Jurkat, Clone E6-1 (cell line): Measurements from ENCODE around the gene CYFIP1.

Experiments used
- DNase-seq: peaks from one replicate; pipeline ENCODE4 v3.0.0-alpha.2; 2011; ENCODE audit warnings: low read depth, low spot score
- H3K4me3 ChIP-seq: 2 replicates; pipeline ENCODE4 v1.5.1; 2011; ENCODE audit warnings: mild to moderate bottlenecking, low read length, control low read depth, moderate library complexity

Gene CYFIP1

DNA sequence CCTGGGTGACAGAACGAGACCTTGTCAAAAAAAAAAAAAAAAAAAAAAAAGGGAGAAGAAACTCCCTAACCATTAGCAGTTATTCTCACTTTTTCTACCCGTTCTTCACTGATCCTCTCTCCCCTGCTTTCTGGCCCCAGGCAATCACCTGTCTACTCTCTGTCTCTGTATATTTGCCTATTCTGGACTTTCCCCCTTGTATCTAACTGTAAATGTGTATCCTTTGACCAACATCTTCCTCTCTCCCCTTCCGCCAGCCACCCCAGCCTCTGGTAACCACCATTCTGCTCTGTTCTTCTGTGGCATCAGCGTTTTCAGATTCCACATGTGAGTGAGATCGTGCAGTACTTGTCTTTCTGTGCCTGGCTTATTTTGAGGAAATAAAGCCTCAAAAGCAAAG is 6.9 kb downstream of the CYFIP1 start:
- no peak overlapping the region for H3K4me3 ChIP-seq
- DNase-seq, result no peak

DNA sequence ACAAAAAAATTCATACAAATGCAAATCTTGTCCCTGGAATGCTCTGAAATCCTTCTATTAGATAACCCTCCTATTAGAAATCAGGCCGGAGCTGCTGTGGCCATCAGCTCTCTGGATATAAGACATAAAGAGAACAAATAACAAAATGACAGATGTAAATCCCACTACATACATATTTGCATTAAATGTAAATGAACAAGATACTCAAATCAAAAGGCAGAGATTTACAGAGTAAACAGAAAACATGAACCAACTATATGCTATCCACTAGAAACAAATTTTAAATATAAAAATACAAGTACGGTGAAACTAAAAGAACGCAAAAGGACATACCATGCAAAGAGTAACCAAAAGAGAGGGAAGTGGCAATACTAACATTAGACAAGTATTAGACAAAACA is 10.7 kb downstream of the CYFIP1 start:
- DNase-seq, result no peak
- no peak overlapping the region for H3K4me3 ChIP-seq

DNA sequence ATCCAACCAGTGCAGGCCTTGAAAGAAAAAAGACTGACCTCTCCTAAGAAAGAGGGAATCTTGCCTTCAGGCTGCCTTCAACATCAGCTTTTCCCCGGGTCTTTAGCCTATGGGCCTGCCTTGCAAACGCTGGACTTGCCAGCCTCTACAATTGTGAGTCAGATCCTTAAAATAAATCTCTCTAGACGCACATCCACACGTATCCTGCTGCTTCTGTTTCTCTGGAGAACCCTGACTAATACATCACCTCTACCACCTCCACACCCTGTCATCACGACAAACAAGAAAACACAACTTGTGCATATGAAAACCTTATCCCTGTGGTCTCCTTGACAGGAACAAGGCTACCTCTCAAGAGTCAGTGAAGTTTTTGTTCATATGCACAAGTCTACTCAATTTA is 11.8 kb downstream of the CYFIP1 start:
- H3K4me3 ChIP-seq, result no peak overlapping the region
- no peak for DNase-seq

DNA sequence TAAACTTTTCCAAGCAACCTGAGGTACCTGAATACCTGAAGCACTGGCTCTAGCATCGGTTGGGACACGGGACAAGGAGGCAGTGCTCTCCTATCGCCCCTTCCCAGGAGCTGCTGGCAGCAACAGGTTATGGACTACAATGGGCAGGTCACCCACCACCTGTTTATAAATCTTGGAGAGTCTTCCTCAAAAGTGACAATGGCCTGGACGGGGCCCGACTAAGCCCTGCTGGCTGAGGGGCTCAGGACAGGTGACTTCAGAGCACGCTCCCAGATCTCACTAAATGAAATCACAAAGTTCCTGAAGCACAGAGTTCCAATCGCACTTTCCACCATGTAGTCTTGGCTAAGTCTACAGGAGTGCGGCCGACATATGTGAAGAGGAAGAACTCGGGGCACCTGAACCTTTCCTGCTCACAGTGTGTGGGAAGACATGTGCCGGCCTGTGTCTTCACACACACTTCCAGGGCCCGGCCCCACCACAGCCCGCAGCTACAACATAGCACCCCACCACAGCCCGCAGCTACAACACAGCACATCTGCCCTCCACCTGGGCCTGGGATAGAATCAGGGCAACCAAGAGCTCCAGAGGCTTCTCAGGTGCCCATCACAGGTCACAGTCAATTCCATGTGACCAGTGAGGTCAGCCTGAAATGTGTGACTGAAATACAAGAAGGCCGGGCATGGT is 12.9 kb downstream of the CYFIP1 start:
- no peak for DNase-seq
- H3K4me3 ChIP-seq, result no peak overlapping the region

DNA sequence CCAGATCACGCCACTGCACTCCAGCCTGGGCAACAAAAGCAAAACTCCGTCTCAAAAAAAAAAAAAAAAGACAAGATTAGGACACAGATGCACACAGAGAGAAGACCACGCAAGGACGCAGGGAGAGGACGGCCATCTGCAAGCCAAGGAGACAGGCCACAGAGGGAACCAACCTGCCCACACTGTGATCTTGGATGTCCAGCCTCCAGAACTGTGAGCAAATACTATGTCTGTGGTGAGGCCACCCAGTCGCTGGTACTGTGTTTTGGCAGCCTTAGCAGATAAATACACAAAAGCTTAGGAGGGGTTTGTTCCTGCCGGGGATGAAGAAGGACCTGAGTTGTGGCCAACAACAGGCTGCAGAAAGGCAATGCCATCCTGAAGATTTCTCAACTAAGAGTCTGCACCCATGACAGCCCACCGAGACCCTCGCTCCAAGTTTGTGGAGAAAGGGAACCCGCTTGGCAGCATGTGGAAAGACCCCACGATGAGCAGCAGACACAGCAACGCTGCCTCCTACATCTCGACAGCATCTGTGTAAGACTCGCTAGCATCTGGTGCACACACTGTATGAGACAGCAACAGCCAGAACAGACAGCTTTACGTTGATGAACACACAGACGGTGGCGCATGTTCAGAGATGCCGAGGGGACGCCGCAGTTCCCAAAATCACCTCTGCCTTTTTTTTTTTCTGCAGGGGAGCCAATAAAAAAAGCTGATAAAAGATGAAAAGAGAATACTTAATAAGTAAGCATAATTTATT is 13.7 kb downstream of the CYFIP1 start:
- no peak for DNase-seq
- no peak overlapping the region for H3K4me3 ChIP-seq

DNA sequence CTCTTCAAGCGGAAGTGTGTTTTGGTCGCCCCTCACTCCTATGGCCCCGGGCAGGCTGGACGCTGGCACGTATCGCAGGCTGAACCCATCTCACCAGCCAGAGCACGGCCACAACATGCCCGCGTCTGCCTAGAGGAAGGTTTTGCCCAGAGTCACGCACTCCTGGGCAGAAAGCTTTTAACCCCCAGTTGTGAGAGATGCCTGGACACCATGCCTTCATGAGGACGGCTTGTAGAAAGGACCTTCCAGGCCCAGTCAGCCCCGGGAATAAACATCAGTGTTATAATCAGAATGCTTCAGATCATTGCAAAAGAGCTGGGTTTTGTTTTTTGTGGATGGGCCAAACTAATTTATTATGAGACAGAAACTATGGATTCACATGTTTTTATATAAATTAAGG is 16.5 kb downstream of the CYFIP1 start:
- DNase-seq, result no peak
- no peak overlapping the region for H3K4me3 ChIP-seq

DNA sequence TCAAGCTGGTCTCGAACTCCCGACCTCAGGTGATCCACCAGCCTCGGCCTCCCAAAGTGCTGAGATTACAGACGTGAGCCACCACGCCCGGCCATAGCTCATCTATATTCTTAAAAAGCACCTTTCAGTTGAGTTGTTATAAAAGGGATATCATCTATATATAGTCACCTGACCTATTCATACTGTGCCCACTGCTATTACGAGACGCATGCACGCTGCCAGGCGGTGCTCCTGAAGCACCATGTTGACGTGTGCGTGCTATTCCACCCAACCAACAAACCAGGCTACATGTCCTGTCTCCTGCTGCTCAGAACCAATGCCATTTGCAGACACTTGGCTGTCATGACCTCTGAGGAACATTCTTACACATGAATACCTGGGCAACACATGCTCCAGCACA is 17.6 kb downstream of the CYFIP1 start:
- no peak for DNase-seq
- no peak overlapping the region for H3K4me3 ChIP-seq

DNA sequence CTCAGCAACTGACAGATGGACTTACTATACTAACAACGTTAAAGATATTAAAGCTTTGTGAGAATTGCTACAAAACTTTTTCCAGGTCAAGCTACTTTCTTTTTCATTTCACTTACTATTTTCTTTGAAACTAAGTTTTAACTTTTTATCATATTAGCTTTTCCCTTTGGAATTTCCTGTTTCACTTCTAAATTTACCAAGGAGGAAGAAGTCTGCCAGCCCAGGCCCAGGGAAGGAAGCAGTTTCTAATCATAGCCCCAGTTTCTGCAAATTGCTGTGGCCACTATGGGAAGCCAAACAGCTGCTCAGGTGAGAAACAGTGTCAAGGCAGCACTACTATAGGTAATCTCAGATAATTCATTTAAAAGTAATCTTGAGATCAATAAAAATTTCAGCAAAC is 18.4 kb downstream of the CYFIP1 start:
- no peak for DNase-seq
- H3K4me3 ChIP-seq, result no peak overlapping the region

DNA sequence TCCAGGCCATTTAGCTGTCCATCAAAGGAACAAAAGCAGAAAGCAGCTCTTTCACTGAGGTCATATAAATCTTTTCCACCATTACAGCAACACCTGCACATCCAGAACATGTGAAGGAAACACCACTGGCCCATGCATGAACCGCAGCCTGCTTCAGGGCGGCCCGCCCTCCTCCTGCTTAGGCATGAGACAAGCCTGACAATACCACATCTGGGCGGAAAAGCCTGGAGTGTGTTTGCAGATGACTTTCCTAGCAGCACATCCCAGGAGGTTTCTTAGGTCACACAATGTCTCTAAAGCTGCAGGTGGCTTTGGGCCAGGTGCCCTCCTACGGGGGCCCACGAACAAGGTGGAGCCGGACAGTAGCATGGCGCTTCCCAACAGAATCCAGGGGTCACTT is 19.6 kb downstream of the CYFIP1 start:
- no peak overlapping the region for H3K4me3 ChIP-seq
- DNase-seq, result no peak

DNA sequence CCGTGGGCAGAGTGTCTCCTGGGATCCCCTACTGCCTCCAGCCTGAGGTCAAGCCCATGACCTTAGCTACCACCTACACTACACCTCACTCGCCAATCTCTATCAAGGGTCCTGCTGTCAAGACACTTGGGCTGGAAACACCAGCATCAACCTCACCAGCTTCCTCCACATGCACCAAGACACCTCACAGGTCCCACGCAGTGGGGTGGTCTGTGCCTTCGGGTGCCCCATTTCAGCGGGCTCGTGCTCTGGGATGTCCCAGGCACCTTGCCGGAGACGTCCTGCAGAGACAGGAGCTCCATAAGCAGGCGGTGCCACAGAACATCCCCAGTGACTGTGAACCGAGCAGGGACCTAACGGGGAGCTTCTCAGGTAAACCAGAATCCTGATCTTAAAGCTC is 20.0 kb downstream of the CYFIP1 start:
- DNase-seq, result no peak
- no peak overlapping the region for H3K4me3 ChIP-seq

DNA sequence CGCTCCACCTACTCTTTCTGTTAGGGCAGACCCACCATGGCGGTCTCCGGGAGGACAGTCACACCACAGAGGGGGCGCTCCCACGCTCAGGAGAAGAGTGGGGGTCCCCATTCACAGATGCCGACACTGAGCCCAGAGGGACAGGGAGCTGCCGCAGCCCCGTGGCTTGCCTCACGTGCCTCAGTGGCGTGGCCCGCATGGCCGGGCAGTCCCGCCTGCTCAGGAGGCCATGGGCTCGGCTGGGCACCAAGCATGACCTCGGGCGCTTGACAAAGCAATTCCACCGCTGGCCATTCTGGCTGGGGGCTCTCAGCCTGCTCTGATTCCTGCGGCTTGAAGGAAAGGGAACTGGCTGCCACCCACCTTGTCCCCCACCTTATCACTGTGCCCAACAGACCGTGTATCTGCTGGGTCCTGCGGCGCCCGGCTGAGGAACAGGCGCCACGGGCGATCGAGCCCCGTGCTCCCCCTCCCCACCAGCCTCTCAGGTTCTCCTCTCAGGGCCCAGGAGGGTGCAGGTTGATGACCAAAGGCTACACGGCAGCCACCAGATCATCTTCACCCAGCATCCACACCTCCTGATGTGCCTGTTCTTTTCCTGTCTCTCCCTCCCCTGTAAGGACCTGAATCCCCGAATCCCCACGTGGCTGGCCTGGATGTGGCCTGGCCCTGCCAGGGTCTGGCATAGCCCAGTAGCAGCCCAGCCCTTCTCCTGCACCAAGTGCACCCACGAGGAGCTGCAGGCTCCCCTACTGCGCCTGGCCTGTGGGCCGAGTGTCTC is 20.7 kb downstream of the CYFIP1 start:
- H3K4me3 ChIP-seq, result no peak overlapping the region
- DNase-seq, result no peak

DNA sequence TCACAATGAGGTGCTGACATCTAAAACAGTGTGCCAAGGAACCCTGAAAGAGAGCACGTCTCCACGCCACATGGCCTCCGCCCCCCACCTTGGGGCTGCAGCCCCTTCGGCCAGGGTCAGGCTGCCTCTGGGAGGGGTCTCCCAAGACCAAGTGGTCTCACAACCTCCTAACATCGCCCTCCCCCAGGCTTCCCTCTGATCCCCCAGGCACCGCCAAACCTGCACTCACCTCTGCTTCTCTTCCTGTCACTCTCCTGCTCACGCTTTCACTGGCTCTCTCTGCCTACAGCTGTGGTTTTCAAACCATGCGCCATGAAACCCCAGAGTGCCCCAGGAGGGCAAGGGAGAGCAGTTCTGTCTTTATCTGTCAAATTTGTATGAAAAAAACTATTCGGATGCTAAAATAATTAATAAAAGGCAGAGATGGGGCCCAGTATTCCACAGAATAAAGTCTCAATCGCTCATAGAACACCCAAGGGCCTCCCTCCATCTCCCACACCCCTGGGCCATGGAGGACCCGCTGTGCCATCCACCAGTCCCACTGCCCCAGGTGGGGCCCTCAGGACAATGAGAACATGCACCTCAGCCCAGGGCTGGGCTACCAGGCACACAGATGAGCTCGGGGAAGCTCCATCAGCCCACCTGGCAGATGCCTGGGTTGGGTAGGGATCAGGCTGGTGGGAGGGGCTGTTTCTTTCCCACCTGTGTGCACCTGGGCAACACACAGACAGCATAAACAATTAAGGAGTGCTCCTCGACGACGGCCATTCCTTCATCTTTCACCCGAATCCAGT is 21.5 kb downstream of the CYFIP1 start:
- no peak overlapping the region for H3K4me3 ChIP-seq
- DNase-seq, result no peak

DNA sequence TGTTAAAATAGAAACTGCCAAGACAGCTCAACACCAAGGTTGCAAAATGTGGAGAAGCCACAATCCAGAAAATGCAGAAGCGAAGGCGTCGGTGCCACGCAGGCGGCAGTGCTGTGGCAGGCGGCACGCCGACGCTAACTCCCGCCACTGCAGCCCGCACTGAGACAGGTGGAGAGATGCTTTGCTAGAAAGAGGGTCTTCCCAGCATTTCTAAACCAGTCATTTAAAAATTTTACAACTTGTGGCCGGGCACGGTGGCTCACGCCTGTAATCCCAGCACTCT is 23.2 kb downstream of the CYFIP1 start:
- DNase-seq, result no peak
- no peak overlapping the region for H3K4me3 ChIP-seq

DNA sequence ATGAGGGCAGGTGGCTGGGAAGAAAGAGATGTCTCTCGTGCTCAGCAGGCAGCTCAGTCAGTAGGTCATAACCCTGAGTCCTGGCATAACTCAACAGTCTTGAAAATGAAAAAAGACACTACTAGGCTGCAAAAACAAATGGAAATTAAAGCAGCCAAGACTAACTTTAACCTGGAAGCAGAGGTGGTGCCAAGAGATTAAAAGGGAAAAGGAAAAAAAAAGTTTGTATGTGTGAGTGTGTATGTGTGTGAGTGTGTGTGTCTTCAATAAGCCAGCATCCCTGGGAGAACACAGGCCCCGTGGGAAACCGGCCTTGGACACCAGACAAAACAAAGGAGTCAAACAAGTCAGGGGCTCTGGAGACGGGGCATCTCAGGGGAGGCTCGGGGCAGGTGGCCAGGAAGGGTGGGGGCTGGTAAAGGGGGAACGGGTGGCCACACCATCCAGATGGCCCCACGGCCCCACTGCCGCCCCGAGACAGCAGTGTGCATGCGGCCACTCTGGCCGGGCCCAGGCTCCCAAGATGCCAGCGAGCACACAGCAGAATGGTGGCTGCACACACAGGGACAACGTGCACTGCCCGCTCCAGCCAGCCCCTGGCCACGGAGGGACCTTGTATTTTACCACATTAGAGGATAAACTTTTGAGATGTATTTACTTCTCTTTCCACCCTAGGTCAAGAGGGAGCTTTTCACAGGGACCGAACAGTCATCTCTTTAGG is 23.8 kb downstream of the CYFIP1 start:
- no peak for DNase-seq
- no peak overlapping the region for H3K4me3 ChIP-seq

DNA sequence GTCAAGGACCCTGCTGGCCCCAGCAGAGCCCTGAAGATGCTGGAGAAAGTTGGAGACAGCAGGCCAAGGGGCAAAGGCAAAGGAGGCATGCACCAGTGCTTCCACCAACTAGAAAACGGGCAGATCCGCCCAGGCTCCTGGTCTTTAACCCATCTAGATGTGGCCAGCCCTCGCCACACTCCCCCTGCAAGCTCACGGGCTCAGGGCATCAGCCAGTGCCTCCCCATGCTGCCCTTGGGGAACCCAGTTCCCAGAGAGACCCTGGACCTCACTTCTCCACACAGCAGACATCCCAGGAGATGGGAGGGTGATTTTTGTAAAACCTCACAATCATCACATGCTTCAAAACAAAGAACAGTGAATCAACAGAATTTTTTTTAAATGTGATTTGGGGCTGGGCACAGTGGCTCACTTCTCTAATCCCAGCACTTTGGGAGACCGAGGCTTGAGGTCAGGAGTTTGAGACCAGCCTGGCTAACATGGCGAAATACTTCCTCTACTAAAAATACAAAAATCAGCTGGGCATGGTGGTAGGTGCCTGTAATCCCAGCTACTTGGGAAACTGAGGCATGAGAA is 24.5 kb downstream of the CYFIP1 start:
- no peak for DNase-seq
- H3K4me3 ChIP-seq, result no peak overlapping the region

DNA sequence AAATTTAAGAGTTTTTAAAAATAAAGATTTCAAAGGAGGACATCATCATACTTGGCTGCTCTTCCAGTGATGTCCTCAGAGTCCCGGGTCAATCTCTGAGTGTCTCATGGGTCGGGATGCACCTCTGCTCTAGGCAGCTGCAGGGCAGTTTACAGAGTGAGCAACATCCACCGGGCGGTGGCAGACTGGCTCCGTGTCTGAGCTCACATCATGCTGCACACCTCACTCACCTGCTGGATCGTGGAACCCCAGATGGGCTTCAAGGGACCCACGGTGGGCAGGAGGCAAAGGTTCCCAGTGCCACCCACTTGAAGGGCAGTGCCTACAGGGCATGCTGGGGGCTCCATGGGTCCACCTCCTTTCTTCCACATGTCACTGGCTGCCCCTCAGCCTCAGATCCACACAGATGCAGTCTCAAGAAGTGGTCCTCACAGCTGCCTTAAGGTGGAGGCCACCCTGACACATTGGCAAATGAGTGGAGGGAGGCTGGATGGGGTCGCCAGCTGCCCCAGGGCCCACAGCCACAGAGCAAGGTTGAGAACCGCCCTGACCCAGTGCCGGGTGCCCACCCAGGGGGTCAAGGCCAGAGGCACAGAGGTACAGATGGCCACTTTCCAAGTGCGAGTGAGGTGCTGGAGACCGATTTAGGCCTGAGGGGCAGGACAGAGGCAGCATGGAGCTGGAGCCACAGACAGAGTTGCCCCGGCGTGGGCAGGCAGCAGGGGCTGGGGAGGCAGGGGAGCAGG is 25.2 kb downstream of the CYFIP1 start:
- DNase-seq, result no peak
- H3K4me3 ChIP-seq, result no peak overlapping the region

DNA sequence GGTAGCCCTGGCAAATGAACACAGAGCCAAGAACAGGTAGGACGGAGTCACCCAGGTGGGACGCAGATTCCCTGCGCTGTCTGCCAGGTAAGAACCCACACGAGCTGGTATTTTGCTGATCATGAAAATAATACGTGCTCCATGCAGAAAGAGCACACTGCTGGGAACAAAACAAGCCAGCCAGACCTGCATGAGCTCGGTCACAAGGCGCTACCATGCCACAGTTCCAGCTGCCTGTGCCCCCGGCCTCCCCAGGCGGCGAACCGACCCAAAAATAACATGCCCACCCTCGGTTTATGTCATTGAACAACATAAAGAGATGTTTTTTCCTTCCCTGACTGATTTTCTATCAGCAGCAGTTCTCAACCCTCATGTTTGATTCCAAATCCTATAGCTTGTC is 25.8 kb downstream of the CYFIP1 start:
- H3K4me3 ChIP-seq, result no peak overlapping the region
- DNase-seq, result no peak
